H1 (cell line): ENCODE measurements around the gene LFNG. TPM values are rescaled to one million over a fixed set of nuclear protein-coding genes. Genes with fewer than 3 reads are reported as not detected.
A peak's percentile ranks its signal among the peaks of the same experiment; 100 is the strongest.

Source experiments
- CTCF ChIA-PET: fragments of 300-600 bp; sonication (Branson Sonifier 250); formaldehyde crosslinking; loops from one replicate; lab custom pipeline; 2021; ENCODE audit not compliant: partially characterized antibody; lab: Charles Lee
- POLR2A ChIA-PET: fragments of 300-600 bp; sonication (Branson Sonifier 250); formaldehyde crosslinking; loops from one replicate; lab custom pipeline; 2021; ENCODE audit warnings: inconsistent platforms; ENCODE audit not compliant: partially characterized antibody; lab: Charles Lee
- DNase-seq, 2 experiments: peaks; one replicate each; pipeline versions ENCODE4 v3.0.0 to v3.0.0-alpha.2; 2010 to 2022; ENCODE audit warnings: low spot score in 2 of 2, low read depth in 1 of 2, mixed read lengths in 1 of 2
- FAIRE-seq: peaks from 2 replicates; lab custom pipeline; 2011; peaks lifted over from hg19 to GRCh38; lab: Jason Lieb, UNC
- H2AFZ ChIP-seq: 2 replicates; pipeline ENCODE4 v1.8.1; 2012; ENCODE audit warnings: low read length, inconsistent platforms
- H2AK5ac ChIP-seq: 2 replicates; pipeline ENCODE4 v1.6.1; 2013; ENCODE audit warnings: low read depth, low read length
- H2BK120ac ChIP-seq: replicated peaks from 2 replicates; pipeline ENCODE3; 2013; ENCODE audit warnings: low read depth, low read length, inconsistent platforms
- H2BK12ac ChIP-seq: 2 replicates; pipeline ENCODE4 v1.6.1; 2013; ENCODE audit warnings: low read depth, low read length
- H2BK15ac ChIP-seq: 2 replicates; pipeline ENCODE4 v1.6.1; 2013; ENCODE audit warnings: low read length
- H2BK20ac ChIP-seq: 2 replicates; pipeline ENCODE4 v1.6.1; 2013; ENCODE audit warnings: low read length
- H2BK5ac ChIP-seq: 2 replicates; pipeline ENCODE4 v1.6.1; 2013; ENCODE audit warnings: low read depth, low read length
- H3K14ac ChIP-seq: 2 replicates; pipeline ENCODE4 v1.6.1; 2013; ENCODE audit warnings: inconsistent platforms; ENCODE audit not compliant: insufficient read length
- H3K18ac ChIP-seq: 2 replicates; pipeline ENCODE4 v1.6.1; 2013; ENCODE audit warnings: low read length; ENCODE audit errors: extremely low read depth
- H3K23ac ChIP-seq: 2 replicates; pipeline ENCODE4 v1.6.1; 2013; ENCODE audit warnings: inconsistent platforms; ENCODE audit not compliant: insufficient read length
- H3K23me2 ChIP-seq: 2 replicates; pipeline ENCODE4 v1.6.1; 2013; ENCODE audit warnings: low read depth, low read length
- H3K27ac ChIP-seq: 2 replicates; pipeline ENCODE4 v1.6.1; 2011; ENCODE audit warnings: low read depth, low read length, inconsistent platforms
- H3K27me3 ChIP-seq, 4 experiments: replicated peaks in 1 of 4; 1 replicate in 1 of 4; 2 replicates in 3 of 4; pipeline versions ENCODE4 v1.6.1 to v1.8.1; 2011 to 2013; ENCODE audit warnings: low read length in 3 of 4, mild to moderate bottlenecking in 3 of 4, inconsistent platforms in 2 of 4, mixed read lengths in 2 of 4, moderate library complexity in 1 of 4; ENCODE audit not compliant: control insufficient read depth in 3 of 4, insufficient read depth in 3 of 4; ENCODE audit errors: extremely low read depth in 1 of 4
- H3K36me3 ChIP-seq, 4 experiments: 2 replicates each; pipeline versions ENCODE4 v1.6.1 to v1.8.1; 2011 to 2013; ENCODE audit warnings: mild to moderate bottlenecking in 4 of 4, low read length in 3 of 4, moderate library complexity in 2 of 4, control low read depth in 1 of 4, inconsistent platforms in 1 of 4; ENCODE audit not compliant: insufficient read depth in 4 of 4, control insufficient read depth in 2 of 4
- H3K4ac ChIP-seq: replicated peaks from 2 replicates; pipeline ENCODE3; 2013; ENCODE audit warnings: low read length, low read depth, mixed read lengths, inconsistent platforms; ENCODE audit not compliant: insufficient read length
- H3K4me1 ChIP-seq, 4 experiments: replicated peaks in 1 of 4; 1 replicate in 1 of 4; 2 replicates in 3 of 4; pipeline versions ENCODE4 v1.6.1 to v1.8.1; 2011 to 2013; ENCODE audit warnings: low read length in 3 of 4, inconsistent platforms in 2 of 4, mixed read lengths in 1 of 4; ENCODE audit not compliant: insufficient read depth in 4 of 4, control insufficient read depth in 3 of 4
- H3K4me2 ChIP-seq, 2 experiments: 2 replicates each; pipeline versions ENCODE4 v1.6.1 to v1.8.1; 2011 to 2013; ENCODE audit warnings: low read depth in 2 of 2, low read length in 2 of 2, control low read depth in 1 of 2, inconsistent platforms in 1 of 2, mild to moderate bottlenecking in 1 of 2; ENCODE audit not compliant: insufficient read depth in 1 of 2
- H3K4me3 ChIP-seq, 4 experiments: fragments of 200-600, 300-600 bp in 1 of 4; sonication (generic), shearing (Covaris generic), sonication (Bioruptor Twin) in 1 of 4; 2 replicates each; pipeline versions ENCODE4 v1.5.1 to v1.8.1; 2011 to 2016; ENCODE audit warnings: low read length in 4 of 4, low read depth in 3 of 4, control low read depth in 2 of 4, inconsistent platforms in 2 of 4, mild to moderate bottlenecking in 2 of 4, mixed read lengths in 1 of 4, moderate library complexity in 1 of 4; ENCODE audit not compliant: insufficient read depth in 2 of 4; ENCODE audit errors: extremely low read depth in 1 of 4
- H3K56ac ChIP-seq: replicated peaks from 2 replicates; pipeline ENCODE3; 2013; ENCODE audit warnings: low read depth, mild to moderate bottlenecking, mixed read lengths, low read length, inconsistent platforms; ENCODE audit not compliant: insufficient read length
- H3K79me1 ChIP-seq: 2 replicates; pipeline ENCODE4 v1.6.1; 2013; ENCODE audit warnings: low read depth, low read length, control low read depth
- H3K79me2 ChIP-seq, 2 experiments: 2 replicates each; pipeline versions ENCODE4 v1.6.1 to v1.8.1; 2012 to 2013; ENCODE audit warnings: low read length in 2 of 2, mild to moderate bottlenecking in 2 of 2, inconsistent platforms in 1 of 2; ENCODE audit not compliant: insufficient read depth in 2 of 2, control insufficient read depth in 1 of 2
- H3K9ac ChIP-seq, 4 experiments: replicated peaks in 1 of 4; 1 replicate in 1 of 4; 2 replicates in 3 of 4; pipeline versions ENCODE4 v1.6.1 to v1.8.1; 2011 to 2013; ENCODE audit warnings: low read depth in 3 of 4, low read length in 3 of 4, control low read depth in 2 of 4, mild to moderate bottlenecking in 2 of 4, moderate library complexity in 2 of 4, inconsistent platforms in 1 of 4; ENCODE audit errors: extremely low read depth in 1 of 4
- H3K9me3 ChIP-seq, 2 experiments: 2 replicates each; pipeline versions ENCODE4 v1.6.1 to v1.8.1; 2012 to 2013; ENCODE audit warnings: mild to moderate bottlenecking in 2 of 2, moderate library complexity in 2 of 2, control low read depth in 1 of 2, inconsistent platforms in 1 of 2, low read depth in 1 of 2, low read length in 1 of 2, mixed read lengths in 1 of 2; ENCODE audit not compliant: insufficient read depth in 2 of 2
- H4K20me1 ChIP-seq, 2 experiments: replicated peaks in 1 of 2; 2 replicates each; pipeline versions ENCODE3 to v1.8.1; 2011 to 2013; ENCODE audit warnings: inconsistent platforms in 2 of 2, low read length in 2 of 2, mild to moderate bottlenecking in 1 of 2; ENCODE audit not compliant: insufficient read depth in 2 of 2, control insufficient read depth in 1 of 2
- H4K5ac ChIP-seq: 2 replicates; pipeline ENCODE4 v1.6.1; 2013; ENCODE audit warnings: low read length, low read depth, mixed read lengths, inconsistent platforms; ENCODE audit not compliant: insufficient read length
- H4K8ac ChIP-seq: 2 replicates; pipeline ENCODE4 v1.8.0; 2013; ENCODE audit warnings: mild to moderate bottlenecking, moderate library complexity, low read length, inconsistent platforms; ENCODE audit not compliant: insufficient read depth; ENCODE audit errors: extremely low read depth
- H4K91ac ChIP-seq: replicated peaks from 2 replicates; pipeline ENCODE3; 2013; ENCODE audit warnings: low read length, mixed read lengths, inconsistent platforms; ENCODE audit not compliant: insufficient read length
- RFX5 ChIP-seq: IDR thresholded peaks from 2 replicates; pipeline ENCODE4 v1.6.1; 2011; ENCODE audit warnings: low read depth, low read length, improper control_type of control experiment, borderline replicate concordance
- WGBS, 2 experiments: shearing (Covaris generic) in 1 of 2; methylation state at CpG; one replicate each; pipeline versions ENCODE4 v1.1.6 to v1.1.7; 2013 to 2015; ENCODE audit warnings: low lambda C conversion rate in 2 of 2, mixed read lengths in 2 of 2, inconsistent platforms in 1 of 2, low coverage in 1 of 2, missing lambda C conversion rate in 1 of 2; ENCODE audit not compliant: insufficient replicate concordance in 2 of 2, insufficient coverage in 1 of 2, insufficient read length in 1 of 2; ENCODE audit errors: extremely low coverage in 1 of 2, missing lambda C conversion rate in 1 of 2; 5-methylcytosine and 5-hydroxymethylcytosine counted together
- polyA plus RNA-seq, 7 experiments: library from polyadenylated mRNA; depleted of rRNA in 3 of 7; stranded (reverse) in 5 of 7; unstranded in 2 of 7; fragments of >200 nt in 5 of 7; fragments of 200-250 nt in 2 of 7; gene quantifications; 1 replicate in 5 of 7; 2 replicates in 1 of 7; 4 replicates in 1 of 7; pipeline versions ENCODE4 v1.2.1 to v1.2.3, GENCODE V29; 2011 to 2013; ENCODE audit warnings: missing spikeins in 2 of 7, mixed read lengths in 2 of 7
- total RNA-seq: library from RNA; stranded (reverse); fragmentation: NEBNext Ultra II Directional; extraction: Animal tissue kit (Norgen Biotek cat#: 25700); gene quantifications from 2 replicates; pipeline ENCODE4 v1.2.1, GENCODE V29; 2021

The LFNG gene
- total and polyA plus RNA-seq, 2 of the 8 experiments (the other 6 are each of a cell fraction or from before 2014, with no cell fraction given) = 31.6 to 35.6 TPM

GRCh38 chr7:2512713-2513112 lies 6.9 kb upstream of the LFNG start:
- no peak overlapping the region for H3K56ac ChIP-seq
- no peak overlapping the region for H3K18ac ChIP-seq
- peaks cover 0 to 4% of the 10 kb centered on the region in 2 experiments for H4K20me1 ChIP-seq
- H3K23me2 ChIP-seq = peaks cover 12% of the 10 kb centered on the region; the same call in 1 of the 2 replicates
- ChIA-PET POLR2A (interaction anchor here (1.3 kb wide), 1 partner anchor 12 kb away, joined by 3 read pairs; no protein-coding TSS in a partner anchor), CTCF (interaction anchor here (1.2 to 1.7 kb wide), 3 partner anchors 10 to 24 kb away, joined by 3 to 5 read pairs (median 3); no protein-coding TSS in a partner anchor)
- no peak overlapping the region for H3K14ac ChIP-seq
- no peak overlapping the region for H3K9ac ChIP-seq
- no peak overlapping the region for H2AFZ ChIP-seq
- H2BK5ac ChIP-seq = 0 out of 2 replicates have a peak overlapping the region, but pooled peaks have one; percentile 44
- no peaks in the 10 kb centered on the region for H3K9me3 ChIP-seq
- H2BK15ac ChIP-seq = peak overlapping the region; percentile 40; the same call in 1 of the 2 replicates
- no peak overlapping the region for H3K4ac ChIP-seq
- no peak overlapping the region for H4K91ac ChIP-seq
- no peaks in the 10 kb centered on the region for H3K79me2 ChIP-seq
- H3K4me1 ChIP-seq = peaks cover 0 to 20% (median 12%) of the 10 kb centered on the region in 4 experiments; a peak in 6 of 7 replicates
- FAIRE-seq (no peak), DNase-seq (no peak)
- H4K5ac ChIP-seq = no peak overlapping the region
- no peak overlapping the region for H3K4me2 ChIP-seq
- peak overlapping the region; percentile 17; the same call in 1 of the 2 replicates for H2AK5ac ChIP-seq
- H3K23ac ChIP-seq = no peak overlapping the region
- peaks cover 0 to 5% (median 0%) of the 10 kb centered on the region in 4 experiments; a peak in 3 of 7 replicates for H3K27me3 ChIP-seq
- H3K4me3 ChIP-seq = no peak overlapping the region
- TF ChIP-seq RFX5 = no peak
- no peak overlapping the region for H3K27ac ChIP-seq
- WGBS, 2 experiments = 85% methylated on average over 3 of the region's 3 CpGs; no CpG with 5 or more reads in 1 of the 2 experiments
- no peaks in the 10 kb centered on the region for H3K36me3 ChIP-seq
- H2BK20ac ChIP-seq = no peak overlapping the region; the same call in 1 of the 2 replicates
- no peak overlapping the region for H4K8ac ChIP-seq
- no peak overlapping the region for H2BK120ac ChIP-seq
- no peak overlapping the region for H2BK12ac ChIP-seq
- no peaks in the 10 kb centered on the region for H3K79me1 ChIP-seq
